Measurements from ENCODE around the gene RSAD1.

Gene RSAD1

GRCh38 chr17:50532452-50533024 is 53.9 kb downstream of the RSAD1 start, which contains the start of gene EPN3:
Gene EPN3 (plus strand): TSS chr17:50532735. CDS start chr17:50536557, 3,822 bp downstream.
- no peak for TF ChIP-seq CTCF (IDR thresholded peaks at IDR 0.05; ENCODE audit: low read length, missing control alignments)
- no peak for DNase-seq (ENCODE audit: low read depth)

GRCh38 chr17:50533185-50533584 is 54.5 kb downstream of the RSAD1 start:
- no peak overlapping the region for H3K4me3 ChIP-seq (replicated peaks; ENCODE audit: low read depth, low read length)
- DNase-seq (ENCODE audit: low read depth): no peak
- TF ChIP-seq CTCF (IDR thresholded peaks at IDR 0.05; ENCODE audit: low read length, missing control alignments): no peak

More at GRCh38 chr17:50532452-50533024, 53.9 kb downstream of the RSAD1 start, which contains the start of gene EPN3:
- no peak within 1 kb of the TSS for H3K4me3 ChIP-seq (replicated peaks; ENCODE audit: low read depth, low read length)

GRCh38 chr17:50533720-50534148 is 55.1 kb downstream of the RSAD1 start:
- DNase-seq (ENCODE audit: low read depth): peak; percentile 64
- no peak overlapping the region for H3K4me3 ChIP-seq (replicated peaks; ENCODE audit: low read depth, low read length)
- no peak for TF ChIP-seq CTCF (IDR thresholded peaks at IDR 0.05; ENCODE audit: low read length, missing control alignments)

GRCh38 chr17:50534222-50534978 is 55.7 kb downstream of the RSAD1 start:
- H3K4me3 ChIP-seq (replicated peaks; ENCODE audit: low read depth, low read length): no peak overlapping the region
- peak; percentile 25 for TF ChIP-seq CTCF (IDR thresholded peaks at IDR 0.05; ENCODE audit: low read length, missing control alignments)
- DNase-seq (ENCODE audit: low read depth): peak; percentile 13

GRCh38 chr17:50534979-50535326 is 56.3 kb downstream of the RSAD1 start:
- no peak for DNase-seq (ENCODE audit: low read depth)
- no peak for TF ChIP-seq CTCF (IDR thresholded peaks at IDR 0.05; ENCODE audit: low read length, missing control alignments)
- no peak overlapping the region for H3K4me3 ChIP-seq (replicated peaks; ENCODE audit: low read depth, low read length)

- DNase-seq (ENCODE audit: low read depth): no peak
- no peak for TF ChIP-seq CTCF (IDR thresholded peaks at IDR 0.05; ENCODE audit: low read length, missing control alignments)
- no peak overlapping the region for H3K4me3 ChIP-seq (replicated peaks; ENCODE audit: low read depth, low read length)
Measured at GRCh38 chr17:50535407-50535806, 56.7 kb downstream of the RSAD1 start.
